GM12878 (cell line): ENCODE results near the gene RPUSD2. TPM values are rescaled to one million over a fixed set of nuclear protein-coding genes. Genes with fewer than 3 reads are reported as not detected.
A peak's percentile ranks its signal among the peaks of the same experiment; 100 is the strongest.

Experiments
- ATAC-seq: fragments of 200-7000 bp; cut with Tn5 transposase; 3 replicates; pipeline ENCODE4 v1.9.1; 2020; ENCODE audit warnings: mild to moderate bottlenecking, moderate library complexity
- BruUV-seq: library from RNA; stranded (reverse); fragments of 400-500 nt; replicated peaks from 2 replicates; lab custom pipeline; 2021; lab: Mats Ljungman, UMichigan
- CTCF ChIA-PET: fragments of 300-600 bp; sonication (Branson Sonifier 250); formaldehyde crosslinking; extraction: SDS; loops from one replicate; lab custom pipeline; 2021; ENCODE audit warnings: inconsistent platforms; lab: Yijun Ruan, JAX
- POLR2A ChIA-PET: fragments of 350-600 bp; formaldehyde crosslinking; extraction: SDS; loops from one replicate; lab custom pipeline; 2021; ENCODE audit warnings: inconsistent platforms; lab: Charles Lee
- RAD21 ChIA-PET: fragments of 300-600 bp; sonication (Branson Sonifier 250); formaldehyde crosslinking; loops from one replicate; lab custom pipeline; 2023; ENCODE audit warnings: antibody characterized with exemption; ENCODE audit not compliant: unreplicated experiment; lab: Charles Lee
- SMC1A ChIA-PET: fragments of 300-600 bp; sonication (Branson Sonifier 250); formaldehyde crosslinking; loops from one replicate; lab custom pipeline; 2023; ENCODE audit not compliant: unreplicated experiment, uncharacterized antibody; lab: Charles Lee
- DNase-seq: peaks from one replicate; pipeline ENCODE4 v3.0.0-alpha.2; 2011; ENCODE audit warnings: low read depth, low spot score
- FAIRE-seq: peaks from 3 replicates; lab custom pipeline; 2011; peaks lifted over from hg19 to GRCh38; lab: Jason Lieb, UNC
- H2AFZ ChIP-seq: 2 replicates; pipeline ENCODE4 v1.6.0; 2011; ENCODE audit warnings: low read depth, low read length, control low read depth; ENCODE audit not compliant: control insufficient read depth
- H3K27ac ChIP-seq: 2 replicates; pipeline ENCODE4 v1.5.1; 2011; ENCODE audit warnings: control low read depth; ENCODE audit not compliant: control insufficient read depth, insufficient read depth
- H3K27me3 ChIP-seq, 2 experiments: replicated peaks in 1 of 2; 2 replicates each; pipeline versions ENCODE4 v1.6.0 to v1.6.1; 2011; ENCODE audit warnings: low read length in 1 of 2; ENCODE audit not compliant: control insufficient read depth in 2 of 2, insufficient read depth in 2 of 2
- H3K36me3 ChIP-seq, 2 experiments: 2 replicates each; pipeline ENCODE4 v1.5.1; 2011; ENCODE audit warnings: low read length in 1 of 2; ENCODE audit not compliant: control insufficient read depth in 2 of 2, insufficient read depth in 2 of 2
- H3K4me1 ChIP-seq: 2 replicates; pipeline ENCODE4 v1.6.1; 2011; ENCODE audit warnings: mild to moderate bottlenecking, low read length, moderate library complexity, mixed read lengths; ENCODE audit not compliant: control insufficient read depth, insufficient read depth
- H3K4me2 ChIP-seq: 2 replicates; pipeline ENCODE4 v1.6.0; 2011; ENCODE audit warnings: control low read depth; ENCODE audit not compliant: control insufficient read depth, insufficient read depth
- H3K4me3 ChIP-seq: fragments of 200-600 bp; sonication (generic); 2 replicates; pipeline ENCODE4 v1.5.1; 2016
- H3K79me2 ChIP-seq: 2 replicates; pipeline ENCODE4 v1.6.0; 2011; ENCODE audit warnings: low read length; ENCODE audit not compliant: control insufficient read depth, insufficient read depth
- H3K9ac ChIP-seq: 2 replicates; pipeline ENCODE4 v1.8.0; 2011; ENCODE audit warnings: low read length, control low read depth, mixed read lengths; ENCODE audit not compliant: control insufficient read depth, insufficient read depth
- H3K9me3 ChIP-seq: replicated peaks from 3 replicates; pipeline ENCODE4 v1.5.1; 2011; ENCODE audit warnings: mild to moderate bottlenecking, low read length; ENCODE audit not compliant: control insufficient read depth, insufficient read depth
- H4K20me1 ChIP-seq: 2 replicates; pipeline ENCODE4 v1.6.0; 2011; ENCODE audit not compliant: control insufficient read depth, insufficient read depth
- BCL11A ChIP-seq: IDR thresholded peaks from 2 replicates; pipeline ENCODE4 v1.6.1; 2011; ENCODE audit warnings: low read depth, low read length
- CUX1 ChIP-seq: IDR thresholded peaks from 2 replicates; pipeline ENCODE4 v1.6.1; 2012; ENCODE audit warnings: improper control_type of control experiment, low read depth, low read length; ENCODE audit not compliant: insufficient replicate concordance
- EGR1 ChIP-seq, 2 experiments: IDR thresholded peaks; 1 replicate in 1 of 2; 2 replicates in 1 of 2; pipeline ENCODE4 v1.6.1; 2011 to 2012; ENCODE audit warnings: low read depth in 2 of 2, low read length in 2 of 2, borderline replicate concordance in 1 of 2, mild to moderate bottlenecking in 1 of 2, moderate library complexity in 1 of 2
- FOXK2 ChIP-seq: fragments of 450-650 bp; IDR thresholded peaks from 2 replicates; pipeline ENCODE4 v1.6.1; 2017; ENCODE audit warnings: mild to moderate bottlenecking, moderate library complexity
- IRF4 ChIP-seq: IDR thresholded peaks from 2 replicates; pipeline ENCODE4 v1.6.1; 2011; ENCODE audit warnings: low read depth, low read length
- KLF5 ChIP-seq: fragments of 450-650 bp; IDR thresholded peaks from 2 replicates; pipeline ENCODE4 v1.6.1; 2014; ENCODE audit warnings: mild to moderate bottlenecking; ENCODE audit not compliant: partially characterized antibody
- MEF2A ChIP-seq: IDR thresholded peaks from 2 replicates; pipeline ENCODE4 v1.6.1; 2011; ENCODE audit warnings: low read depth, mild to moderate bottlenecking, low read length, moderate library complexity; ENCODE audit not compliant: insufficient read depth
- RAD21 ChIP-seq: IDR thresholded peaks from 2 replicates; pipeline ENCODE4 v1.6.1; 2011; ENCODE audit warnings: mild to moderate bottlenecking, low read depth, low read length, moderate library complexity; ENCODE audit not compliant: insufficient read depth
- SMAD1 ChIP-seq: fragments of 450-650 bp; IDR thresholded peaks from 2 replicates; pipeline ENCODE4 v1.6.1; 2018; ENCODE audit warnings: mild to moderate bottlenecking, low read depth; ENCODE audit not compliant: partially characterized antibody
- SMAD5 ChIP-seq: IDR thresholded peaks from 2 replicates; pipeline ENCODE4 v1.6.1; 2016; ENCODE audit warnings: antibody characterized with exemption, low read depth
- SUPT20H ChIP-seq: IDR thresholded peaks from 2 replicates; pipeline ENCODE4 v1.6.1; 2011; ENCODE audit warnings: low read depth, mild to moderate bottlenecking, low read length, moderate library complexity, borderline replicate concordance; ENCODE audit not compliant: control insufficient read depth
- TARDBP ChIP-seq: IDR thresholded peaks from 2 replicates; pipeline ENCODE4 v1.6.1; 2016; ENCODE audit warnings: borderline replicate concordance
- ZNF24 ChIP-seq: fragments of 450-650 bp; IDR thresholded peaks from 2 replicates; pipeline ENCODE4 v1.6.1; 2017; ENCODE audit warnings: antibody characterized with exemption, mild to moderate bottlenecking
- ZNF622 ChIP-seq: fragments of 450-650 bp; IDR thresholded peaks from 2 replicates; pipeline ENCODE4 v1.6.1; 2017; ENCODE audit warnings: mild to moderate bottlenecking, inconsistent platforms
- WGBS: methylation state at CpG from one replicate; pipeline ENCODE4 v1.1.6; 2016; ENCODE audit warnings: low lambda C conversion rate; ENCODE audit not compliant: insufficient replicate concordance, insufficient coverage; ENCODE audit errors: missing lambda C conversion rate; 5-methylcytosine and 5-hydroxymethylcytosine counted together
- in situ Hi-C: fragments of 300-500 bp; cut with MboI; formaldehyde crosslinking; loops from 9 replicates; pipeline ENCODE4 v1.14.3; 2018; ENCODE audit warnings: mixed read lengths
- intact Hi-C: fragments of 100-400 bp; cut with micrococcal nuclease; formaldehyde crosslinking; loops from one replicate; pipeline ENCODE4 v1.14.2; 2022; ENCODE audit not compliant: unreplicated experiment
- polyA plus RNA-seq, 11 experiments: library from polyadenylated mRNA; depleted of rRNA in 4 of 11; unstranded in 6 of 11; stranded (reverse) in 5 of 11; fragments of >200 nt; fragmentation: Nextera tagmentation in 4 of 11; fragmentation: Illumina TruSeq in 1 of 11; extraction: Ambion mirVana in 4 of 11; extraction: Trizol in 1 of 11; gene quantifications; 1 replicate in 1 of 11; 2 replicates in 10 of 11; pipeline versions ENCODE4 v1.2.1 to v1.2.3, GENCODE V29; 2011 to 2016; ENCODE audit warnings: inconsistent platforms in 2 of 11, missing spikeins in 2 of 11, low read depth in 1 of 11
- total RNA-seq, 4 experiments: library from RNA; depleted of rRNA in 3 of 4; stranded (reverse); fragments of >200 nt in 3 of 4; fragmentation: Illumina TruSeq in 1 of 4; extraction: Trizol in 1 of 4; gene quantifications; 2 replicates each; pipeline versions ENCODE4 v1.2.1 to v1.2.3, GENCODE V29; 2013 to 2021
- TF ChIP-seq, protein P1 (sequence below): IDR thresholded peaks from 2 replicates; pipeline ENCODE4 v1.6.1; 2012; ENCODE audit warnings: low read length, inconsistent platforms
- TF ChIP-seq, protein P2 (sequence below): fragments of 450-650 bp; IDR thresholded peaks from 2 replicates; pipeline ENCODE4 v1.6.1; 2014; ENCODE audit warnings: mild to moderate bottlenecking

Gene RPUSD2
- total and polyA plus RNA-seq, 10 of the 15 experiments (the other 5 are each of a cell fraction or from before 2014, with no cell fraction given), result 4.0 to 33.3 (median 18.5) TPM

- H3K27me3 ChIP-seq, result no peaks in the 10 kb centered on the region
- H2AFZ ChIP-seq, result no peak overlapping the region
- in situ Hi-C loops, result no loop called here
- TF ChIP-seq KLF5 (no peak), SMAD1 (no peak), RAD21 (no peak), BCL11A (no peak), SUPT20H (no peak), TARDBP (no peak), IRF4 (no peak), ZNF24 (no peak), ZNF622 (no peak), SMAD5 (no peak), CUX1 (no peak), FOXK2 (no peak), MEF2A (no peak), EGR1 (IDR thresholded peaks at IDR 0.05; ENCODE audit: borderline replicate concordance in 1 of 2, low read depth in 2 of 2, low read length in 2 of 2) (no peak)
- TF ChIP-seq, protein P1, sequence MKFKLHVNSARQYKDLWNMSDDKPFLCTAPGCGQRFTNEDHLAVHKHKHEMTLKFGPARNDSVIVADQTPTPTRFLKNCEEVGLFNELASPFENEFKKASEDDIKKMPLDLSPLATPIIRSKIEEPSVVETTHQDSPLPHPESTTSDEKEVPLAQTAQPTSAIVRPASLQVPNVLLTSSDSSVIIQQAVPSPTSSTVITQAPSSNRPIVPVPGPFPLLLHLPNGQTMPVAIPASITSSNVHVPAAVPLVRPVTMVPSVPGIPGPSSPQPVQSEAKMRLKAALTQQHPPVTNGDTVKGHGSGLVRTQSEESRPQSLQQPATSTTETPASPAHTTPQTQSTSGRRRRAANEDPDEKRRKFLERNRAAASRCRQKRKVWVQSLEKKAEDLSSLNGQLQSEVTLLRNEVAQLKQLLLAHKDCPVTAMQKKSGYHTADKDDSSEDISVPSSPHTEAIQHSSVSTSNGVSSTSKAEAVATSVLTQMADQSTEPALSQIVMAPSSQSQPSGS, result no peak
- TF ChIP-seq, protein P2, sequence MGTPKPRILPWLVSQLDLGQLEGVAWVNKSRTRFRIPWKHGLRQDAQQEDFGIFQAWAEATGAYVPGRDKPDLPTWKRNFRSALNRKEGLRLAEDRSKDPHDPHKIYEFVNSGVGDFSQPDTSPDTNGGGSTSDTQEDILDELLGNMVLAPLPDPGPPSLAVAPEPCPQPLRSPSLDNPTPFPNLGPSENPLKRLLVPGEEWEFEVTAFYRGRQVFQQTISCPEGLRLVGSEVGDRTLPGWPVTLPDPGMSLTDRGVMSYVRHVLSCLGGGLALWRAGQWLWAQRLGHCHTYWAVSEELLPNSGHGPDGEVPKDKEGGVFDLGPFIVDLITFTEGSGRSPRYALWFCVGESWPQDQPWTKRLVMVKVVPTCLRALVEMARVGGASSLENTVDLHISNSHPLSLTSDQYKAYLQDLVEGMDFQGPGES, result no peak
- TF ChIP-seq, all 136 proteins: peak for 0
- peak overlapping the region; percentile 27; the same call in 1 of the 2 replicates for H3K4me3 ChIP-seq
- intact Hi-C loops, result no loop called here
- H3K9ac ChIP-seq, result no peak overlapping the region
- H3K36me3 ChIP-seq, result peaks cover 0 to 10% of the 10 kb centered on the region in 2 experiments; a peak in 1 of 4 replicates
- H3K9me3 ChIP-seq, result no peaks in the 10 kb centered on the region; the same call in 2 of the 3 replicates
- ChIA-PET CTCF (interaction anchor here (1.2 to 1.6 kb wide), 2 partner anchors 9 to 44 kb away, joined by 5 to 7 read pairs; no protein-coding TSS in a partner anchor), POLR2A (interaction anchor here (1.0 to 1.6 kb wide), 4 partner anchors 9 to 18 kb away, joined by 3 to 5 read pairs (median 4); no protein-coding TSS in a partner anchor), SMC1A (interaction anchor here (0.9 to 1.8 kb wide), 3 partner anchors 9 to 21 kb away, joined by 4 to 9 read pairs (median 5); no protein-coding TSS in a partner anchor), RAD21 (interaction anchor here (1.1 to 1.6 kb wide), 2 partner anchors 12 to 19 kb away, joined by 3 to 6 read pairs; no protein-coding TSS in a partner anchor)
- peaks cover 46% of the 10 kb centered on the region for H3K79me2 ChIP-seq
- ATAC-seq (no peak), FAIRE-seq (no peak), DNase-seq (no peak)
- H3K4me1 ChIP-seq, result peaks cover 17% of the 10 kb centered on the region
- H3K27ac ChIP-seq, result no peak overlapping the region
- peak overlapping the region; percentile 72 for H3K4me2 ChIP-seq
- H4K20me1 ChIP-seq, result no peaks in the 10 kb centered on the region
- WGBS, result 68% methylated on average over 2 of the region's 2 CpGs
- BruUV-seq, result no TSS peak
Measured at GRCh38 chr15:40562691-40563090, 6.4 kb upstream of the RPUSD2 start.
